Measurements from ENCODE around the gene PCMTD2. TPM values are rescaled to one million over a fixed set of nuclear protein-coding genes. Genes with fewer than 3 reads are reported as not detected.
A peak's percentile ranks its signal among the peaks of the same experiment; 100 is the strongest.

Gene PCMTD2
- 48.5 TPM for total RNA-seq (2013)
- 10 to 100 TPM; 26.5 to 49.1 (median 27.6) TPM for polyA plus RNA-seq
- 17.3 and 31.4 TPM in 2 replicates for polyA minus RNA-seq
- 3.7 to 50.2 (median 34.3) reads per million in 11 experiments for total RNA-seq

DNA sequence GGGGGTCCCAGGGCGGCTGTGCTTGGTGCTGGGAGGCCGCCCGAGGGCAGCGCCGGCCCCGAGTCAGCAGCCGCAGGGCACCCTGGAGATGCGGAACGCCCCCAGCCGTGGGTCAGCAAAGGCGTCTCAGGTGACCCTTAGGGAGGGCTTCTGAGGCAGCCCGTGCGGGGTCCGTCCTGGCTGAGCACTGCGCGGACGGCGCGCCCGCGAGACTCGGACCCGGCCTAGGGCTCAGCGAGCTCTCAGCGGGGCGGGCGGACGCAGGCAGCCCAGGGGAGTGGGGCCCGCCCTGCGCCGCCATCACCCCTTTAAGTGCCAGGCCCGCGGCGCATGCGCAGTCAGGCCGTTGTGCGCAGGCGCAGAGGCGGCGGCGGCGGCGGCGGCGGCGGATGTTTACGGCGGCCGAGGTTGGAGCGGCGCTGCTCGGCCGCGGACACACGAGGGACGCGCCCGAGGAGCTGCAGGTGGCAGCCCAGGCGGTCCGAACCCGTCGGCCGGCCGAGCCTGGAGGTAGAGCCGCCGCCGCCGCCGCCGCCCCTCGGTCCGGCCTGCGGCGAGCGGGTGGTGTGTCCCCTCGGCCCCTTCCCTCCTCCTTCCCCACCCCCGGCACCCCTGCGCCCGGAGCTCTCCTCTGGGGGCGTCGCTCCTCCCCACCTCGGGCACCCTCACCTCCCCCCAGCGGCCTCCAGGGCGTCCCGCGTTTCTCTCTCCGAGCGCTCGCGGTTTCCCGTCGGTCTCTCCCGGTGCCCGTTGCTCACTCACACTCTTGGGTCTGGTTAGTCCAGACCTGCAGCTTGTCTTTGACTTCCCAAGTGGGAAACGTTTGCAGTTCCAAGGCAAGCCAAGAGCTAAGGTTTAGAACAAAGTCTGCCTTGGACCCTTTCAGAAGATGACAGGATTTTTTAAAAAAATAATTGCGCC is at the start of gene PCMTD2:
PCMTD2 (plus strand) TSS at position 388 of the 921 bp plus-strand sequence. CDS start 4,218 bp downstream, outside the sequence.
- peaks cover 5 to 7% of the 10 kb centered on the region in 2 donors for H3K36me3 ChIP-seq (replicated peaks in 1 of 2; ENCODE audit: control insufficient read depth in 1 of 2, insufficient read depth in 2 of 2, low read length in 2 of 2)
- peak within 1 kb of the TSS; percentile 68 to 84 (median 82) for H3K4me3 ChIP-seq (replicated peaks in 1 of 3; ENCODE audit: low read depth in 2 of 3, low read length in 3 of 3)
- Mint-ChIP-seq H3K27ac (peak within 1 kb of the TSS; percentile 57 to 90 (median 81)), H3K36me3 (peaks cover 10 to 11% of the 10 kb centered on the region in 2 donors), H3K9me3 (no peaks in the 10 kb centered on the region), H3K4me3 (peak within 1 kb of the TSS; percentile 93 to 95), H3K4me1 (peaks cover 33% of the 10 kb centered on the region), H3K27me3 (ENCODE audit: low read depth in 3 of 3) (peaks cover 1 to 7% (median 7%) of the 10 kb centered on the region in 3 donors)
- H3K27ac ChIP-seq (ENCODE audit: low read depth in 1 of 2, low read length in 2 of 2): peak within 1 kb of the TSS; percentile 21 to 74
- no peaks in the 10 kb centered on the region for H3K9me3 ChIP-seq (replicated peaks in 1 of 2; ENCODE audit: control insufficient read depth in 1 of 2, insufficient read depth in 1 of 2, low read length in 2 of 2)
- peaks cover 13% of the 10 kb centered on the region for H4K20me1 ChIP-seq (ENCODE audit: insufficient read depth, low read length)
- H3K27me3 ChIP-seq (ENCODE audit: control insufficient read depth in 2 of 2, insufficient read depth in 2 of 2, low read length in 2 of 2): peaks cover 0 to 4% of the 10 kb centered on the region in 2 donors
- TF ChIP-seq, protein P1, sequence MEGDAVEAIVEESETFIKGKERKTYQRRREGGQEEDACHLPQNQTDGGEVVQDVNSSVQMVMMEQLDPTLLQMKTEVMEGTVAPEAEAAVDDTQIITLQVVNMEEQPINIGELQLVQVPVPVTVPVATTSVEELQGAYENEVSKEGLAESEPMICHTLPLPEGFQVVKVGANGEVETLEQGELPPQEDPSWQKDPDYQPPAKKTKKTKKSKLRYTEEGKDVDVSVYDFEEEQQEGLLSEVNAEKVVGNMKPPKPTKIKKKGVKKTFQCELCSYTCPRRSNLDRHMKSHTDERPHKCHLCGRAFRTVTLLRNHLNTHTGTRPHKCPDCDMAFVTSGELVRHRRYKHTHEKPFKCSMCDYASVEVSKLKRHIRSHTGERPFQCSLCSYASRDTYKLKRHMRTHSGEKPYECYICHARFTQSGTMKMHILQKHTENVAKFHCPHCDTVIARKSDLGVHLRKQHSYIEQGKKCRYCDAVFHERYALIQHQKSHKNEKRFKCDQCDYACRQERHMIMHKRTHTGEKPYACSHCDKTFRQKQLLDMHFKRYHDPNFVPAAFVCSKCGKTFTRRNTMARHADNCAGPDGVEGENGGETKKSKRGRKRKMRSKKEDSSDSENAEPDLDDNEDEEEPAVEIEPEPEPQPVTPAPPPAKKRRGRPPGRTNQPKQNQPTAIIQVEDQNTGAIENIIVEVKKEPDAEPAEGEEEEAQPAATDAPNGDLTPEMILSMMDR (IDR thresholded peaks at IDR 0.05): no peak
- peak within 1 kb of the TSS; percentile 94 for H3K4me2 ChIP-seq (replicated peaks; ENCODE audit: extremely low read depth, low read length, poor library complexity, severe bottlenecking)
- H3K4me1 ChIP-seq (ENCODE audit: control insufficient read depth in 1 of 2, insufficient read depth in 2 of 2, low read length in 2 of 2): peaks cover 18 to 29% of the 10 kb centered on the region in 2 donors
- peak within 1 kb of the TSS; percentile 80 for H3K9ac ChIP-seq (ENCODE audit: insufficient read depth, low read length, poor library complexity, severe bottlenecking)
- under 1% methylated on average over 86 of the region's 96 CpGs for WGBS (ENCODE audit: insufficient coverage)
- H3K79me2 ChIP-seq (ENCODE audit: insufficient read depth, low read length): peaks cover 43% of the 10 kb centered on the region
- DNase-seq: peak; percentile 65 to 81 (median 76)
- intact Hi-C loops (cut with micrococcal nuclease): no loop called here
- H2AFZ ChIP-seq (ENCODE audit: insufficient read depth, low read depth, low read length, poor library complexity, severe bottlenecking): peak within 1 kb of the TSS; percentile 99

DNA sequence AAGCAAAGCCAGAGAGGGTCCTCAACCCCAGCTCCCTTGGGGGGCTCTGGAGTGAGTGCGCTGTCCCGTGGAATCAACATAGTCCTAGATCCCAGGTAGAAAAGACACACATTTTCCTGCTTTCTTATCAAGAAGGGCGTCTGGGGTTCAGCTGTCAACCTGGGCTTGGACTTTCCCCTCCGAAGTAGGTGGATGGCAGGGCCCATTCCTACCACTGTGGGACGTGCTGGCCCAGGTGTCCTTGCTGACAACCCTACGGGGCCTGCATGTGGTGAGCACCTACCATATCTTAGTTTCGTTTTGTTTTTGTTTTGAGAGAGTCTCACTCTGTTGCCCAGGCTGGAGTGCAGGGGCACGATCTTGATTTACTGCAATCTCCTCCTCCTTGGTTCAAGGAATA is 48.9 kb upstream of the PCMTD2 start:
- H3K9me3 Mint-ChIP-seq: peaks cover 0 to 5% (median 0%) of the 10 kb centered on the region in 7 donors
- H3K36me3 Mint-ChIP-seq: no peaks in the 10 kb centered on the region
- intact Hi-C loops (cut with micrococcal nuclease): no loop called here
- WGBS (ENCODE audit: insufficient coverage): 96% methylated on average over 5 of the region's 8 CpGs
- Histone ChIP-seq H3K4me3 (replicated peaks in 1 of 3; ENCODE audit: low read depth in 2 of 3, low read length in 3 of 3) (no peak overlapping the region), H2AFZ (ENCODE audit: insufficient read depth, low read depth, low read length, poor library complexity, severe bottlenecking) (no peak overlapping the region), H3K36me3 (replicated peaks in 1 of 2; ENCODE audit: control insufficient read depth in 1 of 2, insufficient read depth in 2 of 2, low read length in 2 of 2) (no peaks in the 10 kb centered on the region), H3K27ac (ENCODE audit: low read depth in 1 of 2, low read length in 2 of 2) (no peak overlapping the region), H3K79me2 (ENCODE audit: insufficient read depth, low read length) (no peaks in the 10 kb centered on the region), H3K4me2 (replicated peaks; ENCODE audit: extremely low read depth, low read length, poor library complexity, severe bottlenecking) (no peak overlapping the region), H3K9ac (ENCODE audit: insufficient read depth, low read length, poor library complexity, severe bottlenecking) (no peak overlapping the region), H4K20me1 (ENCODE audit: insufficient read depth, low read length) (no peaks in the 10 kb centered on the region), H3K9me3 (replicated peaks in 1 of 2; ENCODE audit: control insufficient read depth in 1 of 2, insufficient read depth in 1 of 2, low read length in 2 of 2) (peaks cover 0 to 4% of the 10 kb centered on the region in 2 donors), H3K4me1 (ENCODE audit: control insufficient read depth in 1 of 2, insufficient read depth in 2 of 2, low read length in 2 of 2) (no peaks in the 10 kb centered on the region), H3K27me3 (ENCODE audit: control insufficient read depth in 2 of 2, insufficient read depth in 2 of 2, low read length in 2 of 2) (no peaks in the 10 kb centered on the region)
- H3K27ac Mint-ChIP-seq: peak overlapping the region in 1 of 7 donors; percentile 19
- H3K4me1 Mint-ChIP-seq: no peaks in the 10 kb centered on the region
- DNase-seq: no peak
- no peak overlapping the region for H3K4me3 Mint-ChIP-seq
- TF ChIP-seq, protein P1 (IDR thresholded peaks at IDR 0.05): no peak
- H3K27me3 Mint-ChIP-seq (ENCODE audit: low read depth in 3 of 3): peaks cover 0 to 11% (median 3%) of the 10 kb centered on the region in 3 donors
